ENCODE results near the gene ARHGAP18.

GRCh38 chr6:129671442-129672340 lies 38.3 kb downstream of the ARHGAP18 start:
- TF ChIP-seq USF2 (IDR thresholded peaks at IDR 0.05; ENCODE audit: borderline replicate concordance, low read depth, low read length) (no peak), MXI1 (IDR thresholded peaks at IDR 0.05; ENCODE audit: low read depth, low read length) (peak; percentile 72), EGR1 (IDR thresholded peaks at IDR 0.05; ENCODE audit: borderline replicate concordance in 1 of 2, low read depth in 2 of 2, low read length in 2 of 2) (peak in 1 of 2 experiments; percentile 66; a peak in 2 of 3 replicates), BCL11A (IDR thresholded peaks at IDR 0.05; ENCODE audit: low read depth, low read length) (no peak), ZBTB40 (IDR thresholded peaks at IDR 0.05; ENCODE audit: borderline replicate concordance) (no peak), ZZZ3 (IDR thresholded peaks at IDR 0.05; ENCODE audit: control insufficient read depth, insufficient read length, low read depth) (no peak), ATF3 (IDR thresholded peaks at IDR 0.05; ENCODE audit: borderline replicate concordance, extremely low read depth, low read depth, low read length) (no peak), TBL1XR1 (IDR thresholded peaks at IDR 0.05; ENCODE audit: low read depth, low read length) (peak; percentile 70; the same call in 1 of the 2 replicates), YY1 (IDR thresholded peaks at IDR 0.05; ENCODE audit: low read depth, low read length) (peak; percentile 30; the same call in 1 of the 2 replicates), NR2C1 (IDR thresholded peaks at IDR 0.05) (no peak)

All from GM12878 (cell line).